ENCODE measurements around the gene PLGRKT. TPM values are rescaled to one million over a fixed set of nuclear protein-coding genes. Genes with fewer than 3 reads are reported as not detected.
"Not testable (repeated sequence)": the region's sequence is repeated elsewhere in the genome, so short reads cannot be mapped to it uniquely, and the experiment has no call there.

Gene PLGRKT
- total RNA-seq, 1 experiment from 2014 or later = 11.5 TPM

GRCh38 chr9:5432890-5433289 lies 4.8 kb downstream of the PLGRKT start:
- DNase-seq (ENCODE audit: low spot score) = not testable (repeated sequence)

DNA sequence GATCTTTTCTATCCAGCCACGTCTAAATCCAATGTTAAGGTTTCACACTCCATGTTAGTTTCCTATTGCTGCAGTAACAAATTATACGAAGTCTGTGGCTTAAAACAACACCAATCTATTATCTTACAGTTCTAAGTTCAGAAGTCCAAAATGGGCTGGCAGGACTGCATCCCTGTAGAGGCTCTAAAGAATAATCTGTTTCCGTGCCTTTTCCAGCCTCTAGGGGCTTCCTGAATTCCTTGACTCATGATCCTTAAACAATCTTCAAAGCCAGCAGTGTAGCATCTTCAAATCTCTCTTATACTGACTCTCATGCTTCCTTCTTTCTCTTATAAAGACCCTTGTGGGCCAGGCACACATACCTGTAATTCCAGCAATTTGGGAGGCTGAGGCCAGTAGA lies 6.8 kb downstream of the PLGRKT start:
- DNase-seq (ENCODE audit: low spot score) = no peak

GRCh38 chr9:5429873-5430564 lies 7.7 kb downstream of the PLGRKT start:
- no peak for DNase-seq (ENCODE audit: low spot score)

DNA sequence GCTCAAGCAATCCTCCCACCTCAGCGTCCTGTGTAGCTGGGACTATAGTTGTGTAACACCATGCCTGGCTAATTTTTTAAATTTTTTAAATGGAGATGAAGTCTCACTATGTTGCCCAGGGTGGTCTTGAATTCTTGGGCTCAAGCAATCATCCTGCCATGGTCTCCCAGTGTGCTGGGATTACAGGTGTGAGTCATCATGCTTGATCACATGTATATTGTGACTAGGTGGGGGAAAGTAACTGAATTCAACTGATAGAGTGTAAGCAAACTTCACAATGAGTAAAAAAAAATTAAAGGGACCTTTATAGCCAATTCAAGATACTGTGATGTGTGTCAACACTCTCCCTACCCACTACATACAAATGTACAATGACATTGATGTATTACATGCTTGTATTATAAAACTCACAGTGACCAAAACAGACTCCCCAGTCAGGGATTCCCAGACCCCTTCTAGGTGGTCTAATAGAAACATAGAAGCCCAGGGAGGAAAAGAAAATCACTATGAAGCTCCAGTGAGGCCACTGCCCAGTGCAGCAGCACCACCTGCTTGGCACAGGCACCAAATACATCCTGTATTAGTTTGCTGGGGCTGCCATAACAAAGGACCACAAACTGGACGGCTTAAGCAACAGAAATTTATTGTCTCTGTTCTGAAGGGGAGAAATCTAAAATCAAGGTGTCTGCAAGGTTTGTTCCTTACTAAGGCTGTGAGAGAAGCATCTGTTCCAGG lies 8.8 kb downstream of the PLGRKT start:
- no peak for DNase-seq (ENCODE audit: low spot score)

GRCh38 chr9:5428172-5428571 lies 9.6 kb downstream of the PLGRKT start:
- no peak for DNase-seq (ENCODE audit: low spot score)

GRCh38 chr9:5427005-5427404 lies 10.7 kb downstream of the PLGRKT start:
- DNase-seq (ENCODE audit: low spot score) = no peak

DNA sequence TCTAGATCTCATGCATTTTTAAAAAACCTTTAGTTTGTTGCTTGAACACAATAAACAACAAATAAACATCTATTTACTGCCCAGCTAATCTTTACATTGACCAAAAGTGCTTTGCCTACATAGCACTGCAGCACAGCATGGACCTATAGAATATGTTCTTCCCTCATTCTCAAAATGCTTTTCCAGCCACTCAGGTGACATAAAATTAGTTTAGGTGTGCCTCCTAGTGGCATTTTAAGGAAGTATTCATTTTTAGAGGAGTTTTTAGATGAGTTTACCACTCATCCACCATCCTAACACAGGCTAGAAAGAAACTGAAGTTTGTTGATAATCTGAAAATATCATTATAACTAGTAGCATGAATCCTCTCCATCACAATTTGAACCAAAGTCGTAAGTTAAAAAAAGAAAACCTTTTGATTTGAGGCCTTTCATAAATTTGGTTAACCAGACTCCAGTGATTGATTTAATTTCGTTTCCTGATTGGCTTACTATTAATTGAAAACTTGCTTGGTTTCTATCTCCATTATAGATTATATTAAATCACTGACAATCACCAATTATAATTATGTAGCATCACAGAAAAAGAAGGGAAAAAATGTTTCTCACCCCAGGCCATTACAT lies 12.6 kb downstream of the PLGRKT start:
- DNase-seq (ENCODE audit: low spot score) = peak; percentile 35

GRCh38 chr9:5422276-5422675 lies 15.4 kb downstream of the PLGRKT start:
- DNase-seq (ENCODE audit: low spot score) = no peak

DNA sequence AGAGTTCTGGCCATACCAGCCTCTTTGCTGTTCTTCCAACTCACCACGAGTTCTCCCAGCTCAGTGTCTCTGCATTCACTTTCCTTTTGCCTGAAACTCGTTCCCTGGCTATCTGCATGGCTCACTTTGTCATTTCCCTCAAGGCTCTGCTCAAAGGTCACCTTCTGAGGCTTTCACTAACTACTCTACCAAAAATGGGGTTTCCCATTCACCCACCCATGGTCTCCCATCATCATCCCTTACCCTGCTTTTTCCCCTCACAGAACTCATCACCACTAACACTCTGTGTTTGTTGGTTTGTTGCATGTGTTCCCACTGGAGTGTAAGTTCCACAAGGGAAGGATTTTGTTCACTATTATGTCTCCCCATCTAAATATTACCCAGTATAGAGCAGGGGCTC lies 16.6 kb downstream of the PLGRKT start:
- no peak for DNase-seq (ENCODE audit: low spot score)

DNA sequence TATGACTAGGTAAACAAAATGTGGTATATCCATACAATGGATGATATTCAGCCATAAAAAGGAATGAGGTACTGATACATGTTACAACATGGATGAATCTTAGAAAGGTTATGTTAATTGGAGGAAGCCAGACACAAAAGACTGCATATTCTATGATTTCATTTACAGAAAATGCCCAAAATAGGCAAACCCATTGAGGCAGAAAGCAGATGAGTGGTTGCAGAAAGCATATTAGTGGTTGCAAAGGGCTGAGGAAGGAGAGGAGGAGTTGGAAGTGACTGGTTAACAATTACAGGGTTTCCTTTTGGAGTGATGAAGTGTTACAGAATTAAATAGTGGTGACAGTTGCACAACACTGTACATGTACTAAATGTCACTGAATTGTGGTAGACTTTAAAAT lies 17.7 kb downstream of the PLGRKT start:
- no peak for DNase-seq (ENCODE audit: low spot score)

- DNase-seq (ENCODE audit: low spot score) = no peak
These were observed 19.2 kb downstream of the PLGRKT start for GRCh38 chr9:5418481-5418880.

GRCh38 chr9:5416953-5417352 lies 20.8 kb downstream of the PLGRKT start:
- DNase-seq (ENCODE audit: low spot score) = no peak

- no peak for DNase-seq (ENCODE audit: low spot score)
These were observed 29.1 kb downstream of the PLGRKT start for GRCh38 chr9:5408596-5408995.

GRCh38 chr9:5402217-5402616 lies 35.5 kb downstream of the PLGRKT start:
- no peak for DNase-seq (ENCODE audit: low spot score)

DNA sequence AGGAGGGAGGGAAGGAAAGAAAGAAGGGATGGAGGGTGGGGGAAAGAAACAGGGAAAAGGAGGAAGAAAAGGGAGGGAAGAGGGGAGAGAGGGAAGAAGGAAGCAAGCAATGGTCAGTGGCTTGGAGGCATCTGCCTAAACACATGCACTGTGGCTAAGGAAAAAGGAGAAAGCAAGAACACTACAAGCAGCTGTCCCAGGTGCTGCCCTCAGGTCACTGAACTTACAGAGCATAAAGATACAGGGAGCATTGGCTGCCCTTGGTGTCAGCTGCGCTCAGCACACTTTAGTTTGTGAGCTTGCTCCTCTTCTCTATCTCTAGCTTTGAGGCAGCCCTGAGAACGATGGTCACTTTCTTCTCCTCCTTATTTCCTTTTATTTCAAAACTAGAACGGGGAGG lies 40.2 kb downstream of the PLGRKT start:
- not testable (repeated sequence) for DNase-seq (ENCODE audit: low spot score)

- DNase-seq (ENCODE audit: low spot score) = no peak
These were observed 42.3 kb downstream of the PLGRKT start for GRCh38 chr9:5395428-5395827.

DNA sequence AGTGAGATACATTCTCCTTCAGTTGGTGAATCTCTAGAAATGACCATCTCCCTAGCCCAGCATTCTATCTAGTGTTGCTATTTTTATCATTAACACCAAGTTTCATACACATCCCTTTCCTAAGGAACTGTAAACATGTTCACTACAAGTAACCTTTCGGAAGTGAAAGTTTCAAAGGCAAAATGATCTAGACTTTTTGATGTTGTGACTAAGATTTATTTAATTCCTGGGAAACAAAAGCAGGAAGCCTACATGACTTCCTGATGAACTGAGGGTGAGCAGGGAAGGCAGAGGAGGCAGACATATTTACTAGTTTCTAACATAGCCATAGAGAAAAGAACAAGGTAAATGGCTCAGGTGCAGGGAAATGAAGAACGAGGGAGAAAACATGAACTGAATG lies 43.7 kb downstream of the PLGRKT start:
- DNase-seq (ENCODE audit: low spot score) = not testable (repeated sequence)

DNA sequence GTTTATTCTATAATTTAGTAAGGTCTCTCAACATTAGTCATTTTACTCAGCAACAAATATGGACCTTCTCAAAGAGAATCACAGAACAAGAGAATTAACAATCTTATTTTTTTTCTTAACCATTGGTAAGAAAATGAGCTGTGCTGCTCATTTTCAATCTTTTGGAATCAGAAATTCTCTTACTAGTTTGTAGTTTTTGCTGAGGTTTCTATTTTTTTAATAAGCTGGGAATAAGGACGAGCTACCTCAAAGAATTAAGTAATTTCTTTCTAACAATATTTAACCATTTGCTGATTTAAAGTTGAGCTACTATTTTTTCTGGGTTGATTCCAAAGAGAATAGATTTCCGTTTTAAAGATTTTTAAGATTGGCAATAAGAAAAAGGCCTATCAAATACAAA lies 44.2 kb downstream of the PLGRKT start:
- DNase-seq (ENCODE audit: low spot score) = no peak

DNA sequence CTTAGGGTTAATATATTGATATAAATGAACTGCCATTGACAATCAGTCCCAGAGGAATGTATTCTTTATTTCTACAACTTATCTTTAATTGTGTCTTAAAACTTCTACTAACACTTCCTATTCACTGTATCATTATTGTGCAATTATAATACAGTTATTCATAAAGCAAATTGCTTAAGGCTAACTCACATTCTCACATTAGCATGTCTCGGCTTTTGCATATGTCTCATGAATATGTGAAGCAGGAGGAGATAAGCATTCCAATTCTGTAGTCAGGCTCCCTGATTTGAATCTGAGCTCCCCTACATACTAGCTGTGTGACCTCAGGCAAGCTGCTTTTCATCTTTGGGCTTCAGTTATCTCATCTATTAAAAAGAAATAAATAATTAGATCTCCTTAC lies 45.4 kb downstream of the PLGRKT start:
- DNase-seq (ENCODE audit: low spot score) = no peak

GRCh38 chr9:5389109-5389732 lies 48.5 kb downstream of the PLGRKT start:
- DNase-seq (ENCODE audit: low spot score) = peak; percentile 81

DNA sequence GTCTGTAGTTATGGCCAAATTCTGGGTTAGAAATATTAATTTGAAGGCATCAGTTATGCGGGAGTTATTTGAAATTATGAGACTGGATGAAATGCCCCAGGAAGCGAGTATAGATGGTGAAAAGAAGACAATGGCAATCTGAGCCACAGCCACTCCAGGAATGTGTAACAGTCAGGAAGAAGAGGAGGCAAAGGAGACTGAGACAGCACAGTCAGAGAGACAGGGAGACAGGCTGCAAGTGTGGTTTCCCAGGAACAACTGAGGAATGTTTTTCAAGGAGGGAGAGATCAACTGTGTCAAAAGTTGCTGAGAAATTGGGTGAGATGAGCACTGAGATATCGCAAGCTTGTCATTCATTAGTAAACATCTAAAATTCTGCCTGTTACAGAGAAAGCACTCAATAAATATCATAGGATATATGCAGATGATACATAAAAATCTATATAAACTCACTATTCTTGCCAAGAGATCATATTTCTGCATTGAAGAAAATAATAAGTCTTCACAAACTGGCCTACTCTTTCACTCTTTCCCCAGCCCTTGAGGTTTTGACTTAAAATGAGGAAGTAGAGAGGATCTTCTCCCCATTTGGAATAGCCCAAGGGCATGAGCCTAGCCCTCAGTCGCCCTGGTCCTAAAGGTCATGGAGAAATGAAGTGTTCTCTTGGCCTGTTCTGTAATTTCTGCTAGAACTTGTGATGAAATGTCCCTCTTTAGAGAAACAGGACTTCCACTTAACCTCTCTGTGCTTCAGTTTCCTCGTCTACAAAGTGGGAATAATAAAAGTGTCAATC lies 49.5 kb downstream of the PLGRKT start:
- DNase-seq (ENCODE audit: low spot score) = no peak

DNA sequence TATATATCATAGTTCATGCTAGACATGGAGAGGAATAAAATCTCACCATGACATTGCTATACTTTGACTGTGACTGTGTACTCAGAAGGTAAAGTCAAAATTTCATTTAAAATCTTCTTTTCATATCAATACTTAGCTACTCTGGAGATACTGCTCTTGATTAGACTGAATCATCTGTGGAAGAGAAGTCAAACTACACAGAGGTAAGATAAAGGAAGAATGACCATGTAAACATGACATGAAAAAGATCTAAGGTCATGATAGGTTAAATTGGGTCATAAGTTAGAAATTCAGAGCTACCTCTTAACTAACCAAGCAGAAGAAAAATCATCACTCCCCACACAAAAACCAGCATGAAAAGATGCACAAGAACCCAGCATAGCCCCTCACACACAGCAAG lies 53.3 kb downstream of the PLGRKT start:
- DNase-seq (ENCODE audit: low spot score) = no peak

All from A172 (cell line).